ENCODE results near the gene TMPRSS12.
"Not testable (repeated sequence)": the region's sequence is repeated elsewhere in the genome, so short reads cannot be mapped to it uniquely, and the experiment has no call there.

TMPRSS12 gene

DNA sequence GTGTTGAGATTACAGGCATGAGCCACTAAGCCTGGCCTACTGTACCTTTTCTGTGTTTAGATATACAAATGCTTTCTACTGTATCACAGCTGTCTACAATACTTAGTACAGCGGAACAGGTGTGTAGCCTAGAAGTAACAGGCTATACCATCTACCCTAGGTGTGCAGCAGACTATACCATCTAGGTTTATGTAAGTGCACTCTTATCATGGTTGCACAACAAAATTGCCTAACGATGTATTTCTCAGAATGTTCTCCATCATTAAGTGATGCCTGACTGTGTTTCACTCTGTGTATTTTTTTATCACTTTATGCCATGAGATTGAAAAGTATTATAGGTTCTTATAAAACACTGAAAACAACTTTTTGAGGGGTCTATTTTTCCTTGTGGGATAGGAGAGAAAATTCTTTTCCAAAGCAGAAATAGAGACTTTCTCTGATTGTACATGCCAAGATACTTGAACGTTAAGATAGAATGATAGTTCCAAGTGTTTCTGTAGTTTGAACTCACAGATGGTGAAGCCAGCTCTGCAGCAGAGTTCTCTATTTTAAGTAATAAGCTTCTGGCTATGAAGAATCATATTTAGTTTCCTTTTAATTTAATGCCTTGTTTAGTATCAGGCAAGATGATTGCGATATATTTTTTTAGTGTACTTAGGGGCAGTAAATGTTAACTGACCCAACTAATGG lies 17.0 kb downstream of the TMPRSS12 start:
- no peak for DNase-seq

DNA sequence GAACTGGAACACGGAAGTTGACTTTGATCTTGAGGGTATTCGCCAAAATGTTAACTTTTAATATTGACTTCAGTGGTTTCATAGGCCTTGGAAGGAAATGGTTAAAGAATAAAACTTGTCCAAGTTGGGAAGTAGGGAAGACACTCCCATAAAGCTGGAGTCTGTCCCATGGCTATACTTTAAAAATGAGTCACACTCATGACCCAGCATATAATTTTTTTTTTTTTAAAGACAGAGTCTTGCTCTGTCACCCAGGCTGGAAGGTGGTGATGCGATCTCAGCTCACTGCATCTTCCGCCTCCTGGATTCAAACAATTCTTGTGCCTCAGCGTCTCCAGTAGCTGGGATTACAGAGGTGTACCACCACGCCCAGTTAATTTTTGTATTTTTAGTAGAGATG lies 19.6 kb downstream of the TMPRSS12 start:
- DNase-seq = no peak

DNA sequence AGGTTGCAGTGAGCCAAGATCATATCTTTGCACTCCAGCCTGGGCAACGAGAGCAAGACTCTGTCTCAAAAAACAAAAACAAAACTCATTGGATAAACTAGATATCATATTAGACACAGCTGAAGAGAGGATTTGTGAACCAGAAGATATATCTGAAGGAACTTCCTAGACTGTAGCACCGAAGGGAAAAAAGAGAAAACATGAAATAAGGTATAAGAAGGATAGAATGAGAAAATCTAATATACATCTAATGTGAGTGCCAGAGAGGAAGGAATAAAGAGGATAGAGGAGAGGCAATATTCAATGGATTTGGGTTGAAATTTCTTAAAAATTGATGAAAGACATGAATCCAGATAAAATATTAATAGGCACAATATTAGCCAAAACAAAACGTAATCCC lies 22.5 kb downstream of the TMPRSS12 start:
- DNase-seq = no peak

- not testable (repeated sequence) for DNase-seq
Measured at GRCh38 chr12:50868881-50869280, 26.2 kb downstream of the TMPRSS12 start.

DNA sequence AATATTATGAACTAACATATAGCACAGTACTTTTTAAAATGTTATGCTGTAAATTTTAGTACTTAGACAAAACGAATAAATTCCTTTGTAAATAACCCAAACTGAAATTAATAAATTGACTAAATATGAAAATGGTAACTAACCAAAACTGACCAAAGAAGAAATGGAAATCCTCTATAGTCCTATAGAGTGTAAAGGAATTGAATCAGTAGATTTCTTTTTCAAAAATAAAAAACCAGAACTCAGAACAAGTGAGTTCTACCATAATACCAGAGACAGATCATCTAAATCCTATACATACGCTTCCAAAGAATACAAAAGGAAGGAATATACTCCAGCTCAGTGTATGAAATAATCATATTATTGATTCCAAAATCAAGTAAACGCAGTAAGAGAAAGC lies 39.8 kb downstream of the TMPRSS12 start:
- no peak for DNase-seq

- DNase-seq = no peak
Measured at GRCh38 chr12:50887191-50887590, 44.5 kb downstream of the TMPRSS12 start.

DNA sequence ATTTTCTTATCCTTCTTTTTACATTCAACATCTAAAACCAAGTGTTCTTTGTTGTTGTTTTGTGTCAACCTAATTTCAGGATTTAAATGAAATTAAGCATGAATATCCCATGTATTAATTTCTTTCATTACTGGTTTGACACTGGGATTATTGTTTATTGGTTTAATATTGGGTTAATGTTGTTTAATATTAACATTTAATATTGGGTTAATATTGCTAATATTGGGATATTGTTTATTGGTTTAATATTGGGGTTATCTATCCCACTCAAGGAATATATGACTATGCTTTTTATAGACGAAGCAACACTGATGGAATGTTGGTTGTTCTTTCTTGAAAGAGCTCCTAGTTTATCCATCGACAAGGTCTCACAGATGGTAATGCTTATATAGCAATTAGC lies 45.9 kb downstream of the TMPRSS12 start:
- no peak for DNase-seq

DNA sequence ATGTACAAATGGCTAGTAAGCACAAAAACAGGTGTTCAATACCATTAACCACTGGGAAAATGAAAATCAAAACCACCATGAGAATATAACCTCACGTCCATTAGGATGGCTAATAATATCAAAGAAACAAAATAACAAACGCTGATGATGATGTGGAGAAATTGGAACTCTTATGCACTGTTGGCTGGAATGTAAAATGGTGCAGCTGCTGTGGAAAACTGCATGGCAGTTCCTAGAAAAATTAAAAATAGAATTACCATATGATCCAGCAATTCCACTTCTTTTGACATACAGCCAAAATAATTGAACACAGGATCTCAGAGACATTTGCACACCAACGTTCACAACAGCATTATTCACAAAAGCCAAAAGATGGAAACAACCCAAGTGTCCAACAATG lies 51.5 kb downstream of the TMPRSS12 start:
- no peak for DNase-seq

DNA sequence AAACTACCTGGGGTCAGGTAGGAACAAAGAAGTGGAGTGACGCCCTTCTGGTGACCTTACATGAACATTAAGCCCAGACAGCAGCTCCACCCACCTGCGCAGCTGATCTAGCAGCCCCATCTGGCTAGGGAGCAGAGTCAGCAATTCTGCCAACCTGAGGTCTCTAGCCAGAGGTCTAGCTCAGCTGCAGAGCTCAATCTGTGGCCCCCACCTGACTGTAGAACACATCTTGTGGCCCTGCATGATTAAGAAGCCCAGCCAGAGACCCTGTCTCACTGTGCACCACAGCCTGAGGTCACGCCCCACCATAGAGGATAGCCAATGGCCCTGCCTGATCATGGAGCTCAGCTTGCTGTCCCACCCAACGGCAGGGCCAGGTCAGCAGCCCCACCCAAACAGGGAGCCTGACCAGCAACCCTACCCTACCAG lies 59.0 kb downstream of the TMPRSS12 start:
- DNase-seq = no peak

GRCh38 chr12:50908479-50908878 lies 65.8 kb downstream of the TMPRSS12 start:
- DNase-seq = not testable (repeated sequence)

DNA sequence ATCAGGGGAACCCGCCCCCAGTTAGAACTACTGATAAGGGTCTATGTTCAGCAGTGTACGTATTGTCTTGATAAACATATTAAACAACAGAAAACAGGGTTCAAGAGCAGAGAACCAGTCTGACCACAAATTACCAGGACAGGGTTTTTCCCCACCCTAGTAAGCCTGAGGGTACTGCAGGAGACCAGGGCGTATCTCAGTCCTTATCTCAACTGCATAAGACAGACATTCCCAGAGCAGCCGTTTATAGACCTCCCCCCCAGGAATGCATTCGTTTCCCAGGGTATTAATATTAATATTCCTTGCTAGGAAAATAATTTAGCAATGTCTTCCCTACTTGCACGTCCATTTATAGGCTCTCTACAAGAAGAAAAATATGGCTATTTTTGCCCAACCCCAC lies 69.6 kb downstream of the TMPRSS12 start:
- DNase-seq = not testable (repeated sequence)

DNA sequence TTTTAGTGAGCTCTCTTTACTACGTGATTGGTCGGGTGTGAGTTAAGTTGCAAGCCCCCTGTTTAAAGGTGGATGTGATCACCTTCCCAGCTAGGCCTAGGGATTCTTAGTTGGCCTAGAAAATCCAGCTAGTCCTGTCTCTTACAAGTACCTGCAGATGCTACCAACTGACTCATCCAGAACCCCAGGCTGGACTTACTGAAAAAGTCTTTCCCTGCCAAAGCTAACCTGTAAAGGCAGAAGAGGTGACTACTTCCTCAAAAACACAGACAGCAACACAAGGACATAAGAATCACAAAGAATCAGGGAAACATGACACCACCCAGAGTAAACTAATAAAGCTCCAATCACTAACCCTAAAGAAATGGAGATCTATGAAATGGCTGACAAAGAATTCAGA lies 70.5 kb downstream of the TMPRSS12 start:
- DNase-seq = no peak

DNA sequence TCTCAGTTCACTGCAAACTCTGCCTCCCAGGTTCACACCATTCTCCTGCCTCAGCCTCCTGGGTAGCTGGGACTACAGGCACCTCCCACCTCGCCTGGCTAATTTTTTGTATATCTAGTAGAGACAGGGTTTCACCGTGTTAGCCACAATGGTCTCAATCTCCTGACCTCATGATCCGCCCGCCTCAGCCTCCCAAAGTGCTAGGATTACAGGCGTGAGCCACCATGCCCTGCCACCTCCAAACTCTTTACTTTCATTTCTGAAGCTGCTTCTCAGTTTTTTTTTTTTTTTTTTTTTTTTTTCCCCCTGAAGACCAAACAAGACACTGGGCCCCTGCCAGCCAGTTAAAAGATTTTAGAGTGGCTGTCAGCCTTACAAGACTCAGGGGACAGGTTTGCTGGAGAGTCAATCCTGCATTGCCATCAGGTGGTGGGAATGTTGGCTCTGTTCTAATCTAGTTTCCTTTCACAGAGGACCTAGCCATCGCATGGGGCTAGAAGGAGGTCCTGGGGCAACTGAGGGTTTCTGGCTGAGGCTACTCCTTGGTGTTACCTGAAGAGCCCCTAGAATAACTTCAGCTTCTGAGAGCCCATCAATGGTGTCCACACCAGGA lies 72.3 kb downstream of the TMPRSS12 start:
- no peak for DNase-seq

- DNase-seq = no peak
Measured at GRCh38 chr12:50916292-50916691, 73.6 kb downstream of the TMPRSS12 start.

- DNase-seq = no peak
Measured at GRCh38 chr12:50918584-50919316, 76.0 kb downstream of the TMPRSS12 start.

DNA sequence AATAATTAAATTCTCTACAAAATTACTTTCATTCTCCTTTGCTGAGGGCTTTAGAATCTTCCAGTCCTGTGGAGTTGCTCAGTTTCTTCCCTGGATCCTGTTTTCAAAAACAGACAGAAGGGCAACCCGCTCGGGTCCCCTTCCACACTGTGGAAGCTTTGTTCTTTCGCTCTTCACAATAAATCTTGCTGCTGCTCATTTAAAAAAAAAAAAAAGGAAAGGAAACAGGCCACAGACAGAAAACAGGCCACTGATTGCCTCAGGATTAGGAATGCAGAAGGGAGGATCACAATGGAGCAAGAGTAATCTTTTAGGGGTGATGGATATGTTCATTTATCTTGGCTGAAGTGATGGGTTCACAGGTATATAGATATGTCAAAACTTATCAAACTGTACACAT lies 80.1 kb downstream of the TMPRSS12 start:
- DNase-seq = no peak

DNA sequence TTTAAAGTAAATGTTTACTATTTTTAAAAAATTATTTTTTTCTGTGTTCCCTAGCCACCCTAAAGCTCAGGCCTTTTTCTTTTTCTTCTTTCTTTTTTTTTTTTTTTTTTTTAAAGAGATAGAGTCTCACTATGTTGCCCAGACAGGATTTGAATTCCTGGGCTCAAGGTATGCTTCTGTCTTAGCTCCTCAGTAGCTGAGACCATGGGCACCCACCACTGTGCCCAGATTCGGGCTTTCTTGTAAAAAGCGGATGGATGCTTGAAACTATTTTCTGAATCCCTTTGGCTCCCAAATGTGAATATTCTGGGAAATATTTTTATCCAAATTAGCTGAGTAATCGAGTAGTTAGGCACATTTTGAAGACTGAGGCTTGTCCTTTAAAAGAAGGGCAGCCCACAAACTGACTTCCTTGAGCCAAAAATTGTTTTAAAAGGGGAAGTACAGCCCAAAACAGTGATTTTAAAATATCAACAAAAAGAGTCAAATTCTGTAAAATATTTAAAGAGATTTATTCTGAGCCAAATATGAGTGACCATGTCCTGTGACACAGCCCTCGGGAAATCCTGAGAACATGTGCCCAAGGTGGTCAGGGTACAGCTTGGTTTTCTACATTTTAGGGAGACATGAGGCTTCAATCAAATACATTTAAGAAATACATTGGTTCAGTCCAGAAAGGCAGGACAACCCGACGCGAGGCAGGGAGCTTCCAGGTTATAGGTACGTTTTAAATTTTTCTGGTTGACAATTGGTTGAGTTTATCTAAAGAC lies 80.8 kb downstream of the TMPRSS12 start:
- DNase-seq = peak in 1 of 2 experiments; percentile 12

- no peak for DNase-seq
Measured at GRCh38 chr12:50924131-50924438, 81.4 kb downstream of the TMPRSS12 start.

DNA sequence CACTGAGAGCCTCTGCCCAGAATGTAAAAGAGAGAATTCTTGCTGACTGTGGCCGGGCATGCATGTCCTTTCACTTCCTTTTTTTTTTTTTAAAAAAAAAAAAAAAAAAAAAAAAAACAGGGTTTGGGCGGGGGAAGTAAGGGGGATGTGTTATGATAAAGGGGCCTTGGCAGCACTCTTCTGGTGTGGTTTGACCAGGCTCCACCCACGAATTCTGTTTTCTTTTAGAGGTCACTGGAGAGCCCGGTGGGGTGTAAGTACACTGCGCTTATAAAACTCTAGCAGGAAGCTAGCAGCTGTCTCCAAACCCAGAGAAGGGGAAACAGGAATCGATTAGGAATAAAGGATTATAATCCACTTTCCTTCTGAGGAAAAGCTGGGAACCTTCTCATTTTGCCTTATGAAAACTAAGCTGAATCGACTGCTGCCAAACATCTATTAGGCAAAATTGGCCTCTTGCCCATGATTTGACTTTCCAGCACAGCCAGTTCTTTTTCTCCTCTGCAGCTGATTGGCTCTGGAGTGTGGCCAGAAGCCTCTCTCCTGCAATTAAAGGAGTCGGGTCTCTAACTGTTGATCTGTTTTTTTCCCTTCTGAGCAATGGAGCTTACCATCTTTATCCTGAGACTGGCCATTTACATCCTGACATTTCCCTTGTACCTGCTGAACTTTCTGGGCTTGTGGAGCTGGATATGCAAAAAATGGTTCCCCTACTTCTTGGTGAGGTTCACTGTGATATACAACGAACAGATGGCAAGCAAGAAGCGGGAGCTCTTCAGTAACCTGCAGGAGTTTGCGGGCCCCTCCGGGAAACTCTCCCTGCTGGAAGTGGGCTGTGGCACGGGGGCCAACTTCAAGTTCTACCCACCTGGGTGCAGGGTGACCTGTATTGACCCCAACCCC lies 82.0 kb downstream of the TMPRSS12 start:
- peak; percentile 73 to 83 for DNase-seq

GRCh38 chr12:50925342-50925651 lies 82.6 kb downstream of the TMPRSS12 start:
- DNase-seq = peak; percentile 12 to 19

DNA sequence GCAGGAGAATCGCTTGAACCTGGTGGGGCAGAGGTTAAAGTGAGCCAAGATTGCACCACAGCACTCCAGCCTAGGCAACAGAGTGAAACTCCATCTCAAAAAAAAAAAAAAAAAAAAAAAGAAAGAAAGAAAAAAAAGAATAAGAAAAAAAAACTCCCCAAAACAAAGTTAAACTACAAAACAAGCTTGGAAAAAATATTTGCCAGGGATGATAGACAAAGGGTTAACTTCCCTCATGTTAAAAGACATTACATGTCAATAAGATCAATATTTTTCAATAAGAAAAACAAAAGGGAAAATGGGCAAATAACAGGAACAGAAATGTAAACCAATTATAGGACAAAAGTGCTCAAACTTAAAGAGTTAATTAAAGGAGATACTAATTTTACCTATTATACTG lies 83.2 kb downstream of the TMPRSS12 start:
- no peak for DNase-seq

- no peak for DNase-seq
Measured at GRCh38 chr12:50926415-50926814, 83.7 kb downstream of the TMPRSS12 start.

DNA sequence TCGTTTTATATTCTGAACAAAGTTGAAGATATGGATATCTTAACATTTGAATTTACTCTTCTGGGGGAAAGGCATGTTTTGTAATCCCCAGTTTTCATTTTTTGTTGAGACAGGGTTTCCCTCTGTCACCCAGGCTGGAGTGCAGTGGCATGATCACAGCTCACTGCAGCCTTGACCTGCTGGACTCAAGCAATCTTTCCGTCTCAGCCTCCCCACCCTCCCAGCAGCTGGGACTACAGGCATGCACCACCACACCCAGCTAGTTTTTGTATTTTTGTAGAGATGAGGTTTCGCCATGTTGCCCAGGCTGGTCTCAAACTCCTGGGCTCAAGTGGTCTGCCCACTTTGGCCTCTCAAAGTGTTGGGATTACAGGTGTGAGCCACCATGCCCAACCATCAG lies 84.2 kb downstream of the TMPRSS12 start:
- not testable (repeated sequence) for DNase-seq
